Tibial nerve (tissue), 4 donors: ENCODE data around the gene SLC39A11. TPM values are rescaled to one million over a fixed set of nuclear protein-coding genes. Genes with fewer than 3 reads are reported as not detected.
"Not testable (repeated sequence)": the region's sequence is repeated elsewhere in the genome, so short reads cannot be mapped to it uniquely, and the experiment has no call there.

Source experiments
- DNase-seq, 2 donors: peaks; one replicate each; pipeline ENCODE4 v3.0.0-alpha.2; 2019; ENCODE audit warnings: low spot score in 2 of 2
- H3K27ac ChIP-seq, 4 donors: fragments of 200-600 bp; sonication (generic) in 3 of 4; one replicate each; pipeline ENCODE4 v1.5.1; 2017 to 2019; ENCODE audit warnings: mild to moderate bottlenecking in 1 of 4
- H3K27me3 ChIP-seq, 2 donors: fragments of 200-600 bp; sonication (generic) in 1 of 2; one replicate each; pipeline versions ENCODE4 v1.5.1 to v1.6.0; 2017 to 2019
- H3K36me3 ChIP-seq, 3 donors: fragments of 200-600 bp; sonication (generic); one replicate each; pipeline ENCODE4 v1.5.1; 2018 to 2019
- H3K4me1 ChIP-seq, 4 donors: fragments of 200-600 bp; sonication (generic) in 3 of 4; one replicate each; pipeline ENCODE4 v1.5.1; 2017 to 2019
- H3K4me3 ChIP-seq, 4 donors: fragments of 200-600 bp; sonication (generic) in 3 of 4; one replicate each; pipeline ENCODE4 v1.5.1; 2017 to 2019; ENCODE audit warnings: mild to moderate bottlenecking in 1 of 4, moderate library complexity in 1 of 4
- H3K9me3 ChIP-seq, 4 donors: fragments of 200-600 bp; sonication (generic) in 3 of 4; one replicate each; pipeline ENCODE4 v1.5.1; 2017 to 2019
- CTCF ChIP-seq, 5 experiments: fragments of 200-600 bp in 3 of 5; fragments of 450-650 bp in 2 of 5; sonication (generic) in 3 of 5; IDR thresholded peaks; one replicate each; pipeline ENCODE4 v1.5.1; 2016 to 2019; ENCODE audit warnings: antibody characterized with exemption in 5 of 5, mild to moderate bottlenecking in 3 of 5, moderate library complexity in 2 of 5
- EP300 ChIP-seq, 2 donors: sonication (generic); formaldehyde crosslinking; IDR thresholded peaks; one replicate each; pipeline ENCODE4 v1.6.1; 2017; ENCODE audit warnings: antibody characterized with exemption in 2 of 2, mild to moderate bottlenecking in 1 of 2
- POLR2A ChIP-seq, 2 donors: fragments of 450-650 bp; IDR thresholded peaks; one replicate each; pipeline ENCODE4 v1.6.1; 2017; ENCODE audit warnings: antibody characterized with exemption in 2 of 2, mild to moderate bottlenecking in 2 of 2, moderate library complexity in 2 of 2
- WGBS, 2 donors: methylation state at CpG; one replicate each; pipeline ENCODE4 v1.1.5; 2018; 5-methylcytosine and 5-hydroxymethylcytosine counted together
- total RNA-seq, 4 donors: library from RNA; depleted of rRNA; stranded (reverse); fragments of >200 nt; gene quantifications; one replicate each; pipeline ENCODE4 v1.1.0, GENCODE V29; 2016

The SLC39A11 gene
- total RNA-seq, 4 donors from 2014 or later: 19.9 to 48.4 (median 37.5) TPM

GRCh38 chr17:72838068-72838467, 254.4 kb downstream of the SLC39A11 start:
- Histone ChIP-seq H3K27me3 (no peaks in the 10 kb centered on the region), H3K27ac (no peak overlapping the region), H3K36me3 (peaks cover 0 to 53% (median 0%) of the 10 kb centered on the region in 3 donors), H3K4me3 (no peak overlapping the region), H3K9me3 (peaks cover 0 to 14% (median 0%) of the 10 kb centered on the region in 4 donors), H3K4me1 (no peaks in the 10 kb centered on the region)
- no peak for DNase-seq
- 87 to 89% methylated on average over 5 of the region's 5 CpGs for WGBS, 2 donors
- no peak for TF ChIP-seq CTCF (IDR thresholded peaks at IDR 0.05)
- TF ChIP-seq POLR2A (IDR thresholded peaks at IDR 0.05): no peak
- no peak for TF ChIP-seq EP300 (IDR thresholded peaks at IDR 0.05)

GRCh38 chr17:72837335-72837734, 255.2 kb downstream of the SLC39A11 start:
- 59 to 73% methylated on average over 1 of the region's 1 CpG for WGBS, 2 donors
- no peak overlapping the region for H3K27ac ChIP-seq
- TF ChIP-seq POLR2A (IDR thresholded peaks at IDR 0.05): no peak

GRCh38 chr17:72833128-72833765, 259.2 kb downstream of the SLC39A11 start:
- Histone ChIP-seq H3K9me3 (no peaks in the 10 kb centered on the region), H3K4me3 (no peak overlapping the region), H3K4me1 (no peaks in the 10 kb centered on the region), H3K36me3 (peaks cover 0 to 19% (median 0%) of the 10 kb centered on the region in 3 donors), H3K27ac (no peak overlapping the region), H3K27me3 (no peaks in the 10 kb centered on the region)
- 82 to 92% methylated on average over 4 of the region's 4 CpGs for whole genome bisulfite sequencing, 2 donors
- TF ChIP-seq POLR2A (IDR thresholded peaks at IDR 0.05) (no peak), CTCF (IDR thresholded peaks at IDR 0.05) (no peak), EP300 (IDR thresholded peaks at IDR 0.05) (no peak)
- DNase-seq: no peak

More at GRCh38 chr17:72837335-72837734, 255.2 kb downstream of the SLC39A11 start:
- Histone ChIP-seq H3K4me3 (no peak overlapping the region), H3K4me1 (no peaks in the 10 kb centered on the region), H3K9me3 (peaks cover 0 to 14% (median 0%) of the 10 kb centered on the region in 4 donors), H3K27me3 (no peaks in the 10 kb centered on the region), H3K36me3 (peaks cover 0 to 48% (median 0%) of the 10 kb centered on the region in 3 donors)
- no peak for DNase-seq

GRCh38 chr17:72832306-72832705, 260.2 kb downstream of the SLC39A11 start:
- H3K27me3 ChIP-seq: no peaks in the 10 kb centered on the region
- H3K27ac ChIP-seq: no peak overlapping the region
- peaks cover 0 to 3% (median 0%) of the 10 kb centered on the region in 4 donors for H3K9me3 ChIP-seq
- 84 to 90% methylated on average over 6 of the region's 6 CpGs for WGBS, 2 donors
- no peak for DNase-seq
- no peaks in the 10 kb centered on the region for H3K4me1 ChIP-seq
- TF ChIP-seq POLR2A (IDR thresholded peaks at IDR 0.05) (no peak), EP300 (IDR thresholded peaks at IDR 0.05) (no peak)
- H3K36me3 ChIP-seq: peaks cover 0 to 25% (median 0%) of the 10 kb centered on the region in 3 donors
- no peak overlapping the region for H3K4me3 ChIP-seq

- no peak for TF ChIP-seq POLR2A (IDR thresholded peaks at IDR 0.05)
- TF ChIP-seq EP300 (IDR thresholded peaks at IDR 0.05): no peak
- no peak for TF ChIP-seq CTCF (IDR thresholded peaks at IDR 0.05)
- Histone ChIP-seq H3K9me3 (peaks cover 0 to 26% (median 0%) of the 10 kb centered on the region in 4 donors), H3K4me3 (no peak overlapping the region), H3K36me3 (peaks cover 0 to 30% (median 0%) of the 10 kb centered on the region in 3 donors), H3K4me1 (no peaks in the 10 kb centered on the region), H3K27me3 (no peaks in the 10 kb centered on the region), H3K27ac (no peak overlapping the region)
- no peak for DNase-seq
- WGBS, 2 donors: 84 to 94% methylated on average over 4 of the region's 4 CpGs
These were observed 262.6 kb downstream of the SLC39A11 start for GRCh38 chr17:72829883-72830282.

- TF ChIP-seq CTCF (IDR thresholded peaks at IDR 0.05) (no peak), EP300 (IDR thresholded peaks at IDR 0.05) (no peak), POLR2A (IDR thresholded peaks at IDR 0.05) (no peak)
- Histone ChIP-seq H3K4me3 (no peak overlapping the region), H3K9me3 (peaks cover 0 to 35% (median 0%) of the 10 kb centered on the region in 4 donors), H3K36me3 (peaks cover 0 to 57% (median 0%) of the 10 kb centered on the region in 3 donors), H3K4me1 (no peaks in the 10 kb centered on the region), H3K27ac (no peak overlapping the region), H3K27me3 (no peaks in the 10 kb centered on the region)
- WGBS, 2 donors: 91 to 93% methylated on average over 4 of the region's 4 CpGs
- no peak for DNase-seq
These were observed 265.9 kb downstream of the SLC39A11 start for GRCh38 chr17:72826602-72827001.

- H3K27me3 ChIP-seq, H3K27ac ChIP-seq, H3K4me1 ChIP-seq, DNase-seq, H3K4me3 ChIP-seq: not testable (repeated sequence)
- peaks cover 0 to 59% (median 0%) of the 10 kb centered on the region in 3 donors for H3K36me3 ChIP-seq
- WGBS, 2 donors: 88 to 91% methylated on average over 2 of the region's 2 CpGs
- H3K9me3 ChIP-seq: peaks cover 0 to 35% (median 0%) of the 10 kb centered on the region in 4 donors
These were observed 266.4 kb downstream of the SLC39A11 start for GRCh38 chr17:72826059-72826458.
